HCT116 (cell line): ENCODE results near the gene POLD2.

ENCODE experiments used
- CEBPB ChIP-seq: IDR thresholded peaks from 2 replicates; pipeline ENCODE4 v1.6.1; 2012; ENCODE audit warnings: low read depth
- REST ChIP-seq: IDR thresholded peaks from 2 replicates; pipeline ENCODE4 v1.6.1; 2012; ENCODE audit warnings: low read depth
- SIN3A ChIP-seq: IDR thresholded peaks from 2 replicates; pipeline ENCODE4 v1.6.1; 2012; ENCODE audit warnings: low read depth
- SP1 ChIP-seq: IDR thresholded peaks from 2 replicates; pipeline ENCODE4 v1.6.1; 2012; ENCODE audit warnings: low read depth
- TF ChIP-seq, protein P1 (sequence below), 3 experiments: fragments of 200-600 bp in 1 of 3; sonication (generic) in 1 of 3; IDR thresholded peaks in 2 of 3; conservative IDR thresholded peaks in 1 of 3; 2 replicates each; pipeline ENCODE4 v1.5.1; 2012 to 2017; ENCODE audit warnings: low read depth in 2 of 3, low read length in 2 of 3, antibody characterized with exemption in 1 of 3, borderline replicate concordance in 1 of 3, control low read depth in 1 of 3, mild to moderate bottlenecking in 1 of 3, mixed read lengths in 1 of 3, mixed run types in 1 of 3, moderate library complexity in 1 of 3; ENCODE audit not compliant: insufficient read depth in 1 of 3

GRCh38 chr7:44134943-44135628 is 11.7 kb upstream of the POLD2 start:
- TF ChIP-seq REST: no peak
- TF ChIP-seq, protein P1, sequence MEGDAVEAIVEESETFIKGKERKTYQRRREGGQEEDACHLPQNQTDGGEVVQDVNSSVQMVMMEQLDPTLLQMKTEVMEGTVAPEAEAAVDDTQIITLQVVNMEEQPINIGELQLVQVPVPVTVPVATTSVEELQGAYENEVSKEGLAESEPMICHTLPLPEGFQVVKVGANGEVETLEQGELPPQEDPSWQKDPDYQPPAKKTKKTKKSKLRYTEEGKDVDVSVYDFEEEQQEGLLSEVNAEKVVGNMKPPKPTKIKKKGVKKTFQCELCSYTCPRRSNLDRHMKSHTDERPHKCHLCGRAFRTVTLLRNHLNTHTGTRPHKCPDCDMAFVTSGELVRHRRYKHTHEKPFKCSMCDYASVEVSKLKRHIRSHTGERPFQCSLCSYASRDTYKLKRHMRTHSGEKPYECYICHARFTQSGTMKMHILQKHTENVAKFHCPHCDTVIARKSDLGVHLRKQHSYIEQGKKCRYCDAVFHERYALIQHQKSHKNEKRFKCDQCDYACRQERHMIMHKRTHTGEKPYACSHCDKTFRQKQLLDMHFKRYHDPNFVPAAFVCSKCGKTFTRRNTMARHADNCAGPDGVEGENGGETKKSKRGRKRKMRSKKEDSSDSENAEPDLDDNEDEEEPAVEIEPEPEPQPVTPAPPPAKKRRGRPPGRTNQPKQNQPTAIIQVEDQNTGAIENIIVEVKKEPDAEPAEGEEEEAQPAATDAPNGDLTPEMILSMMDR (IDR thresholded peaks at IDR 0.05 in 2 of 3, conservative IDR thresholded peaks at IDR 0.05 in 1 of 3; ENCODE audit: borderline replicate concordance in 1 of 3, insufficient read depth in 1 of 3, low read depth in 2 of 3, low read length in 2 of 3): no peak
- TF ChIP-seq SIN3A: no peak
- TF ChIP-seq SP1: no peak
- TF ChIP-seq CEBPB: no peak
